ENCODE results near the gene SPATS2L.
A peak's percentile ranks its signal among the peaks of the same experiment; 100 is the strongest.

The SPATS2L gene

GRCh38 chr2:200439981-200440380, 133.5 kb downstream of the SPATS2L start:
- H3K4me3 ChIP-seq (ENCODE audit: severe bottlenecking) = no peak overlapping the region
- H3K9me3 ChIP-seq (ENCODE audit: severe bottlenecking) = no peaks in the 10 kb centered on the region
- no peak for TF ChIP-seq CTCF (IDR thresholded peaks at IDR 0.05; ENCODE audit: poor library complexity, severe bottlenecking)
- DNase-seq (ENCODE audit: low spot score) = no peak
- ATAC-seq (ENCODE audit: low read depth) = no peak
- no peaks in the 10 kb centered on the region for H3K27me3 ChIP-seq (ENCODE audit: insufficient read depth, poor library complexity, severe bottlenecking)
- no peaks in the 10 kb centered on the region for H3K4me1 ChIP-seq (ENCODE audit: insufficient read depth, poor library complexity, severe bottlenecking)
- peaks cover 32% of the 10 kb centered on the region for H3K36me3 ChIP-seq (ENCODE audit: low read depth)
- no peak overlapping the region for H3K27ac ChIP-seq (ENCODE audit: poor library complexity, severe bottlenecking)

GRCh38 chr2:200442471-200442870, 136.0 kb downstream of the SPATS2L start:
- no peak for DNase-seq (ENCODE audit: low spot score)
- no peak overlapping the region for H3K27ac ChIP-seq (ENCODE audit: poor library complexity, severe bottlenecking)

GRCh38 chr2:200443376-200443775, 136.9 kb downstream of the SPATS2L start:
- Histone ChIP-seq H3K4me1 (ENCODE audit: insufficient read depth, poor library complexity, severe bottlenecking) (no peaks in the 10 kb centered on the region), H3K36me3 (ENCODE audit: low read depth) (peaks cover 32% of the 10 kb centered on the region), H3K27ac (ENCODE audit: poor library complexity, severe bottlenecking) (no peak overlapping the region), H3K4me3 (ENCODE audit: severe bottlenecking) (no peak overlapping the region), H3K27me3 (ENCODE audit: insufficient read depth, poor library complexity, severe bottlenecking) (no peaks in the 10 kb centered on the region), H3K9me3 (ENCODE audit: severe bottlenecking) (no peaks in the 10 kb centered on the region)
- no peak for TF ChIP-seq CTCF (IDR thresholded peaks at IDR 0.05; ENCODE audit: poor library complexity, severe bottlenecking)
- no peak for DNase-seq (ENCODE audit: low spot score)
- ATAC-seq (ENCODE audit: low read depth) = no peak

More at GRCh38 chr2:200442471-200442870, 136.0 kb downstream of the SPATS2L start:
- H3K9me3 ChIP-seq (ENCODE audit: severe bottlenecking) = no peaks in the 10 kb centered on the region
- H3K4me3 ChIP-seq (ENCODE audit: severe bottlenecking) = no peak overlapping the region
- ATAC-seq (ENCODE audit: low read depth) = 0 out of 3 replicates have a peak, but pooled peaks have one; percentile 59
- H3K36me3 ChIP-seq (ENCODE audit: low read depth) = peaks cover 32% of the 10 kb centered on the region
- H3K27me3 ChIP-seq (ENCODE audit: insufficient read depth, poor library complexity, severe bottlenecking) = no peaks in the 10 kb centered on the region
- TF ChIP-seq CTCF (IDR thresholded peaks at IDR 0.05; ENCODE audit: poor library complexity, severe bottlenecking) = no peak
- no peaks in the 10 kb centered on the region for H3K4me1 ChIP-seq (ENCODE audit: insufficient read depth, poor library complexity, severe bottlenecking)

- Histone ChIP-seq H3K36me3 (ENCODE audit: low read depth) (peaks cover 32% of the 10 kb centered on the region), H3K4me3 (ENCODE audit: severe bottlenecking) (no peak overlapping the region), H3K4me1 (ENCODE audit: insufficient read depth, poor library complexity, severe bottlenecking) (no peaks in the 10 kb centered on the region), H3K9me3 (ENCODE audit: severe bottlenecking) (no peaks in the 10 kb centered on the region), H3K27ac (ENCODE audit: poor library complexity, severe bottlenecking) (no peak overlapping the region), H3K27me3 (ENCODE audit: insufficient read depth, poor library complexity, severe bottlenecking) (no peaks in the 10 kb centered on the region)
- no peak for DNase-seq (ENCODE audit: low spot score)
- no peak for ATAC-seq (ENCODE audit: low read depth)
- no peak for TF ChIP-seq CTCF (IDR thresholded peaks at IDR 0.05; ENCODE audit: poor library complexity, severe bottlenecking)
Measured at GRCh38 chr2:200443916-200444315, 137.4 kb downstream of the SPATS2L start.

GRCh38 chr2:200444530-200444929, 138.0 kb downstream of the SPATS2L start:
- H3K4me3 ChIP-seq (ENCODE audit: severe bottlenecking) = no peak overlapping the region
- H3K36me3 ChIP-seq (ENCODE audit: low read depth) = peaks cover 28% of the 10 kb centered on the region
- no peaks in the 10 kb centered on the region for H3K4me1 ChIP-seq (ENCODE audit: insufficient read depth, poor library complexity, severe bottlenecking)
- H3K9me3 ChIP-seq (ENCODE audit: severe bottlenecking) = no peaks in the 10 kb centered on the region
- ATAC-seq (ENCODE audit: low read depth) (no peak), DNase-seq (ENCODE audit: low spot score) (no peak)
- no peaks in the 10 kb centered on the region for H3K27me3 ChIP-seq (ENCODE audit: insufficient read depth, poor library complexity, severe bottlenecking)
- TF ChIP-seq CTCF (IDR thresholded peaks at IDR 0.05; ENCODE audit: poor library complexity, severe bottlenecking) = no peak
- no peak overlapping the region for H3K27ac ChIP-seq (ENCODE audit: poor library complexity, severe bottlenecking)
